ENCODE measurements around the gene SMPD4.

DNA sequence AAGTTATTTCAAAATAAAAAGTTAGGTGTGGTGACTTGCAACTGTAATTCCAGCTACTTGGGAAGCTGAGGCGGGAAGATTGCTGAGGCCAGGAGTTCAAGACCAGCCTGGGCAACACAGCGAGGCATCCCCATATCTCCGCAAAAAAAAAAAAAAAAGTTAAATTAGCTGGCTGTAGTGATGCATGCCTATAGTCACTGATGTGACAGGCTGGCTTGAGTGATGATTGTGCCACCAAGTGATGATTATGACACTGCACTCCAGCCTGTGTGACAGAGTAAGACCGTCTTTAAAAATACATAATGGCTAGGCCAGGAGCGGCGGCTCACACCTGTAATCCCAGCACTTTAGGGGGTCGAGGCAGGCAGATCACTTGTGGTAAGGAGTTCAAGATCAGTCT lies 11.5 kb downstream of the SMPD4 start:
- TF ChIP-seq POLR2A (IDR thresholded peaks at IDR 0.05; ENCODE audit: low read depth, low read length) (no peak), TAF1 (IDR thresholded peaks at IDR 0.05; ENCODE audit: borderline replicate concordance, low read depth, low read length) (no peak)
